HG03196 (cell line): ENCODE measurements around the gene PPP1R14C.

Experiments
- ATAC-seq: cut with Tn5 transposase; IDR thresholded peaks from one replicate; pipeline ENCODE4 v1.9.1; 2021; ENCODE audit not compliant: unreplicated experiment

PPP1R14C gene

DNA sequence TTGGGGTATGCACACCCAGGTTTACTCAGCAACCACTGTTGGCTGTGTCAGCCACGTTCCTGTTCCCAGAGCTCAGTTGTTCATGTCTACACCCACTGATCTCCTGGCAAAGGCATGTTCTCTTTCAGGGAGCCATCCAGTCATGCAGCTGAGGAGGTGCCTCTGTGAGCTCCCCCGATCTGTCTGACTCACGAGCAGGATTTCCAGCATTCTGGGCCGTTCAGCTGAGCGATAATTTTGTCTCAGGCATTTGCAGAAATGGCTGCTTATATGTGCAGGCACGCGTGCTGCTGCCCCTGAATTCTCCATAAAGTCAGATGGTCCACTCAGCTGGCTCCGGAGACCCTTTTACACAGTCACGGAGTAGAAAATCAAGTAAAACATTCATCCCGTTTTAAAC is 147.6 kb downstream of the PPP1R14C start:
- ATAC-seq = no peak

DNA sequence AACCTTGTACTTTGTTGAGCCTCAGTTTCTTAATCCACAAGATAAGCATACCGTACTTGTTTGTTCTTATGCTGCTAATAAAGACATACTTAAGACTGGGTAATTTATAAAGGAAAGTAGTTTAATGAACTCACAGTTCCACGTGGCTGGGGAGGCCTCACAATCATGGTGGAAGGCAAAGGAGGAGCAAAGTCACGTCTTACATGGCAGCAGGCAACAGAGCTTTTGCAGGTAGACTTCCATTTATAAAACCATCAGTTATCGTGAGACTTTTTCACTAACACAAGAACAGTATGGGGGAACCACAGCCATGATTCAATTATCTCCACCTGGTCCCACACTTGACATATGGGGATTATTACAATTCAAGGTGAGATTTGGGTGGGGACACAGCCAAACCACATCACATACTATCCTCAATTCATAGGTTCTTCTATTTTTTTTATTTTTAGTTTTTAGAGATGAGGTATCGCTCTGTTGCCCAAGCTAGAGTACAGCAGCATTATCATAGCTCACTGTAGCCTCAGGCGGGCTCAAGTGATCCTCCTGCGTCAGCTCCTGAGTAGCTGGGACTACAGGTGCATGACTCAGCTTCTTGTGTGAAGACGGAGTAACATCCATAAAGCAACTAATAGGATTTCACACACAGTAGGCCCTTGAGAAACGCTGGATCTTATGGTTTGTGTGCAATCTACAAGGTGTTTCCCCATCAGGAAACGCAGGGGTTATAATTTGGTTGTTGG is 149.3 kb downstream of the PPP1R14C start:
- no peak for ATAC-seq

DNA sequence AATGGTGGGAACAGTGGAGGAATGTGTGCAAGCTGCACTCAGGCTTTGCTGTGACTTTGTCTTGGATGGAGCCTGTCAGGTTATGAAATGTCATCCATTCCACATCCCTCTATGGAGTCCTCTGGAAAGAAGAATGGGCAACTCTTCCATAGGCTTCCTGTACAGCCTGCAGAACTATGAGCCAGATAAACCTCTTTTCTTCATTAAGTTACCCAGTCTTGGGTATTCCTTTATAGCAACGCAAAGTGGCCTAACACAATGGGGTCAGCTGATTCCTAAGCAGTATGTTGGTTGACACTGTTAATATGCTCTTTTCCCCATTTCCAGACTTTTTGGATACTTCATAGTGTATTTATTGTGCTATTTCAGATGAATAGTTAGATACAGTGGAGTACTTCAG is 150.2 kb downstream of the PPP1R14C start:
- ATAC-seq = no peak

DNA sequence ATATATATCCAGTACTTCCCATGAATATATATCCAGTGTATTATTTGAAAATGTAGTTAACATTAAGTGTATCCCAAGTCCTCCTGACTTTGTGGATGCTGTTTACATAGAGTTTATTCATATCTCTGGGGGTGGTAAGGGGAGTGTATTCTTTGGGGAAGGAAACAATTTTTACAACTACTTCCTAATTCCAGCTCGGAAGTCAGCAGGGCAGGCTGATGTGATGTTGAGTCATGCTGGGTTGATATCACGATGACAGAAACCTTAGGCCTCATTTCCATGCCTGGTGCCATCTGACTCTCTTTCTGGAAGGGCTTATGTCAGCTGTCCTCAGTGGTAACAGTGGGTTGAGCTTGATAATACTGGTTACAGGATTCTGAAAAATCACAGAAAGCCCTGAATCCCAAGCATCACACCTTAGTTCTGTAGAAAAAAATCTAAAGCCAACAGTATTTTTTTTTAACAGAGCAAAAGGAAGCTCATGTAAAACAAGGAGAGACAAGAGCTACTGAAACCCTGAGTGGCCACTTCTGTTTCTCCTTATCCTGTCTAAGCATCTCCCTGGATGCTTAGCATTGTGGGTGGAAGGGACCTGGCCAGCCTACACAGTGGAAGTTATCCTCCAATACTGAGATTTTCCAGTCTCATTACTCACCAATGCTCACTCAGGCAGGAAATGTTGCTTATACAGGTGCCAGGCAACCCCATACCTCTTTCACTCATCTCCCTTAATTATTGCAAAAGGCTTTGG is 150.8 kb downstream of the PPP1R14C start:
- no peak for ATAC-seq

DNA sequence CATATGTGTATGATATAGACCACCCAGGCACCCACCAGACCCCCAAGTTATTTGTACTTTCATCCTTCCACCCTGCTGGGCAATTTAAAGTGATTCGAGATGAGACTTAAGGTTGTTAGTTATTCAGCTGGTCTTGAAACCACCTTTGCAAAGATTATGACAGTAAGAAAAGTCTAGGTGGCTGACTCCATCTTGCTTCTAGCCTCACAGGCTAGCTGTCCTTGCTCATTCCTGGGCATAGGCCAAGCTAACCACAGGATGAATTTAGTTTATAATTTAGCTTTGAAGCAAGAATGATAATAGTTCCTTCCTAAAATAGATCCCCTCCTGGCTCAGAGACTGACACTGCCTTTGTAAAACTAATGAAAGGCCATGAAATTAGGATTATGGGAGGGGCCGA is 154.0 kb downstream of the PPP1R14C start:
- no peak for ATAC-seq

DNA sequence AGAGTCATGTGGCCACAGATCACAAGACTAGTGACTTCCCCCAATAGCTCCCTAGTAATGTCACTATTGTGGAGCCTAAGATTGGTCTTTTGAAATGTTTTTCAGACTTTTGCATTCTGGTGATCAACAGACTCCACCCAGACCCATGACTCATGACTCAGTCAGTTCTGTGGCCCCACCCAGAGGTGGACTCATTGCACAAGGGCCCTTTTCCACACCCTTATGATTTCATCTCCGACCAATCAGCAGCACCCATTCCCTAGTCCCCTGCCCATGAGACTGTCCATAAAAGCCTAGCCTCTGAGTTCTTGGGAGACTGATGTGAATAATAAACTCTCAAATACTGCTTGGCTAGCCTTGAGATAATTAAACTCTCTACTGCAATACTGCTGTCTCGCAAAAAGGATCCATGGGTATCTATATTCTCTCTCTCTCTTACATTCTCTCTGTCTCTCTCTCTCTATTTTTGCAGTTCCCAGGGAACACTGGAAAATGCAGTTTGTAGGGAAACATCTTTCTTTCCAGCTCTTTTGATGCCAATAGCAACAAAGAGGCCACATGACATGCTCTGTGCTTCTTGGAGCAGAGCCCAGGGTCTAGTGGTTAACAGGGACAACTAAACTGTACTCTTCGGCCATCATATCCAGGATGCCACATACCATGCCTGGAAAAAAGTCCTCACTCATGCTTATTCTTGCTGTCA is 154.6 kb downstream of the PPP1R14C start:
- no peak for ATAC-seq

DNA sequence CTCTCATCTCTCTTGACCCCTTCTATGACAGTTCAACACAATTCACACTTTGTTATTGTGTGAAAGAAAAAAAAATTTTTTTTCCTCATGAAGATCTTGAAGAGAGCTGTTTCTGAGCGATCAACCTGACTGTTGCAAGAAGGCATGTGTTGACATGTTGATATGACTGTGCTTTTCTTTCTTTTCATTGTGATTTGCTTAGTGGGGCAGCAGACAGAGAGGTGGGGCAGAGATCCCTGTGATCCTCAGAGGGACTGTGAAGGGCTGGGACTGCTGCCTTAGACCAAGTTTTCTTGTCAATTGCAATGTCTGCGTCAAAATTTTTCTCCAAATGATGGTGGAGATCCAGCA is 155.2 kb downstream of the PPP1R14C start:
- ATAC-seq = no peak

DNA sequence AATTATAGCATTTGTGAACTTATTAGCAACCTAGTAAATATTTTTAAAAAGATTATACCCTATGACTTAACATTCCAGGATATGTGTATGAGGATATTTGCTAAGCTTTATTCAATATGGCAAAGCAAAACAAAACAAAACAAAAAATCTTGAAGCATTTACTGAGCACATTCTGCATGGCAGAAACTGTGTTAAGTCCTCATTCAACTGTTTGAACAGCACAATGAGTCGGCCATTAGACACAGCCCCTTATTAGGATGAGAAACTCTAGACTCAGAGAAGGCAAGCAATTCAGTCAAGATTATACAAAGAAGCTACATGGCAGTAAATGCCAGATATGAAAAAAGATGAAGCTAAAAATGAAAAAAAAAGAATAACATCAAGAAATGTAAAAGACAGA is 155.8 kb downstream of the PPP1R14C start:
- no peak for ATAC-seq
